H9 (cell line): ENCODE measurements around the gene CCDC3. TPM values are rescaled to one million over a fixed set of nuclear protein-coding genes. Genes with fewer than 3 reads are reported as not detected.

Experiments
- DNase-seq: peaks from one replicate; pipeline ENCODE4 v3.0.0-alpha.2; 2017
- H2AFZ ChIP-seq: one replicate; pipeline ENCODE4 v1.6.1; 2013; ENCODE audit warnings: mild to moderate bottlenecking, low read length, control low read depth, moderate library complexity
- H2AK5ac ChIP-seq: 2 replicates; pipeline ENCODE4 v1.6.1; 2013; ENCODE audit warnings: low read length, control low read depth, mixed read lengths; ENCODE audit not compliant: insufficient read length
- H2BK120ac ChIP-seq: one replicate; pipeline ENCODE4 v1.6.1; 2013; ENCODE audit warnings: low read depth, mild to moderate bottlenecking, low read length, control low read depth, inconsistent platforms; ENCODE audit not compliant: poor library complexity, severe bottlenecking
- H2BK12ac ChIP-seq: 2 replicates; pipeline ENCODE4 v1.6.1; 2013; ENCODE audit warnings: low read length, control low read depth, mixed read lengths, low read depth; ENCODE audit not compliant: insufficient read length
- H2BK15ac ChIP-seq: 2 replicates; pipeline ENCODE4 v1.6.1; 2013; ENCODE audit warnings: low read depth, low read length, control low read depth
- H2BK20ac ChIP-seq: one replicate; pipeline ENCODE4 v1.6.1; 2013; ENCODE audit warnings: low read depth, mild to moderate bottlenecking, low read length, control low read depth, inconsistent platforms; ENCODE audit not compliant: poor library complexity, severe bottlenecking
- H2BK5ac ChIP-seq: 2 replicates; pipeline ENCODE4 v1.6.1; 2013; ENCODE audit warnings: low read length, control low read depth, mixed read lengths; ENCODE audit not compliant: insufficient read length
- H3K14ac ChIP-seq: 2 replicates; pipeline ENCODE4 v1.6.1; 2013; ENCODE audit warnings: low read length, control low read depth; ENCODE audit not compliant: insufficient read depth
- H3K18ac ChIP-seq: 2 replicates; pipeline ENCODE4 v1.6.1; 2013; ENCODE audit warnings: low read depth, mild to moderate bottlenecking, mixed read lengths, low read length, control low read depth; ENCODE audit not compliant: insufficient read length
- H3K23ac ChIP-seq: 2 replicates; pipeline ENCODE4 v1.6.1; 2013; ENCODE audit warnings: low read length, control low read depth, mixed read lengths, low read depth; ENCODE audit not compliant: insufficient read length
- H3K23me2 ChIP-seq: 2 replicates; pipeline ENCODE4 v1.6.1; 2013; ENCODE audit warnings: low read depth, mild to moderate bottlenecking, mixed read lengths, low read length, control low read depth; ENCODE audit not compliant: insufficient read length, poor library complexity, severe bottlenecking
- H3K27ac ChIP-seq: 2 replicates; pipeline ENCODE4 v1.5.1; 2013; ENCODE audit warnings: low read length, control low read depth, mixed read lengths, low read depth; ENCODE audit not compliant: insufficient read length
- H3K27me3 ChIP-seq: 2 replicates; pipeline ENCODE4 v1.6.1; 2013; ENCODE audit warnings: low read length, control low read depth, inconsistent platforms; ENCODE audit not compliant: insufficient read depth
- H3K4ac ChIP-seq: 2 replicates; pipeline ENCODE4 v1.6.1; 2013; ENCODE audit warnings: low read depth, mild to moderate bottlenecking, control low read depth, inconsistent platforms, low read length, moderate library complexity
- H3K4me1 ChIP-seq: 2 replicates; pipeline ENCODE4 v1.6.1; 2013; ENCODE audit warnings: low read length, control low read depth, inconsistent platforms; ENCODE audit not compliant: insufficient read depth
- H3K4me2 ChIP-seq: 2 replicates; pipeline ENCODE4 v1.6.1; 2013; ENCODE audit warnings: low read length, control low read depth, mixed read lengths; ENCODE audit not compliant: insufficient read length, insufficient read depth
- H3K56ac ChIP-seq: 2 replicates; pipeline ENCODE4 v1.6.1; 2013; ENCODE audit warnings: low read depth, mild to moderate bottlenecking, mixed read lengths, low read length, control low read depth; ENCODE audit not compliant: insufficient read length
- H3K79me1 ChIP-seq: 2 replicates; pipeline ENCODE4 v1.6.1; 2013; ENCODE audit warnings: low read depth, mild to moderate bottlenecking, moderate library complexity, low read length, control low read depth, inconsistent platforms; ENCODE audit not compliant: insufficient read depth, poor library complexity, severe bottlenecking
- H3K79me2 ChIP-seq: 2 replicates; pipeline ENCODE4 v1.6.1; 2013; ENCODE audit warnings: low read length, control low read depth, inconsistent platforms; ENCODE audit not compliant: insufficient read depth
- H3K9ac ChIP-seq: 2 replicates; pipeline ENCODE4 v1.6.1; 2013; ENCODE audit warnings: low read length, control low read depth, mixed read lengths; ENCODE audit not compliant: insufficient read length; ENCODE audit errors: extremely low read depth
- H3K9me3 ChIP-seq: one replicate; pipeline ENCODE4 v1.6.1; 2013; ENCODE audit warnings: low read depth, low read length, inconsistent platforms; ENCODE audit not compliant: control insufficient read depth
- H3T11ph ChIP-seq: one replicate; pipeline ENCODE4 v1.6.1; 2013; ENCODE audit warnings: mild to moderate bottlenecking, low read length, control low read depth, inconsistent platforms
- H4K20me1 ChIP-seq: one replicate; pipeline ENCODE4 v1.6.1; 2013; ENCODE audit not compliant: control insufficient read depth, insufficient read length, insufficient read depth
- H4K5ac ChIP-seq: 2 replicates; pipeline ENCODE4 v1.6.1; 2013; ENCODE audit warnings: low read depth, mild to moderate bottlenecking, mixed read lengths, low read length, control low read depth; ENCODE audit not compliant: insufficient read length
- H4K8ac ChIP-seq: replicated peaks from 2 replicates; pipeline ENCODE4 v1.6.1; 2013; ENCODE audit warnings: low read length, control low read depth, mixed read lengths, low read depth; ENCODE audit not compliant: insufficient read length
- H4K91ac ChIP-seq: 2 replicates; pipeline ENCODE4 v1.6.1; 2013; ENCODE audit warnings: low read depth, mild to moderate bottlenecking, moderate library complexity, mixed read lengths, low read length, control low read depth; ENCODE audit not compliant: insufficient read length
- H3K27ac Mint-ChIP-seq, 3 experiments: 2 replicates in 2 of 3; 3 replicates in 1 of 3; pipeline ENCODE4 v1.8.0; 2020 to 2021; ENCODE audit warnings: mixed read lengths in 3 of 3, mild to moderate bottlenecking in 1 of 3, moderate library complexity in 1 of 3
- H3K27me3 Mint-ChIP-seq: 2 replicates; pipeline ENCODE4 v1.8.0; 2021; ENCODE audit warnings: low read depth, mild to moderate bottlenecking, moderate library complexity, mixed read lengths
- H3K36me3 Mint-ChIP-seq, 3 experiments: 2 replicates in 2 of 3; 3 replicates in 1 of 3; pipeline ENCODE4 v1.8.0; 2020 to 2021; ENCODE audit warnings: low read depth in 3 of 3, mixed read lengths in 3 of 3; ENCODE audit not compliant: insufficient read depth in 1 of 3
- H3K4me1 Mint-ChIP-seq, 2 experiments: 2 replicates each; pipeline ENCODE4 v1.8.0; 2020; ENCODE audit warnings: mixed read lengths in 2 of 2
- H3K4me3 Mint-ChIP-seq, 2 experiments: 2 replicates in 1 of 2; 3 replicates in 1 of 2; pipeline ENCODE4 v1.8.0; 2020 to 2021; ENCODE audit warnings: mild to moderate bottlenecking in 2 of 2, mixed read lengths in 2 of 2, moderate library complexity in 1 of 2
- H3K9me3 Mint-ChIP-seq, 2 experiments: 2 replicates in 1 of 2; 3 replicates in 1 of 2; pipeline ENCODE4 v1.8.0; 2020; ENCODE audit warnings: mild to moderate bottlenecking in 2 of 2, mixed read lengths in 2 of 2, moderate library complexity in 1 of 2
- WGBS: extraction: QIAGEN DNeasy Blood & Tissue Kit; methylation state at CpG from one replicate; pipeline ENCODE4 v1.1.7; 2013; ENCODE audit warnings: missing lambda C conversion rate, low lambda C conversion rate, mixed read lengths; ENCODE audit not compliant: insufficient read length; ENCODE audit errors: extremely low coverage; 5-methylcytosine and 5-hydroxymethylcytosine counted together
- total RNA-seq: library from RNA; stranded (reverse); gene quantifications from 2 replicates; pipeline ENCODE4 v1.2.1, GENCODE V29; 2021
- TF ChIP-seq, protein P1 (sequence below): fragments of 200-600 bp; sonication (generic); conservative IDR thresholded peaks from 3 replicates; pipeline ENCODE4 v1.8.0; 2021; ENCODE audit warnings: antibody characterized with exemption, mild to moderate bottlenecking

The CCDC3 gene
- total RNA-seq, 1 experiment from 2014 or later = 2.3 TPM

- Histone ChIP-seq H3K9ac (no peak overlapping the region), H3K79me2 (no peaks in the 10 kb centered on the region), H4K20me1 (no peaks in the 10 kb centered on the region), H2BK120ac (no peak overlapping the region), H3K4me1 (no peaks in the 10 kb centered on the region), H2AFZ (no peak overlapping the region), H3K56ac (no peak overlapping the region), H2BK5ac (no peak overlapping the region), H4K5ac (no peak overlapping the region), H2BK15ac (no peak overlapping the region), H3K9me3 (no peaks in the 10 kb centered on the region), H3K23ac (no peak overlapping the region), H2AK5ac (no peak overlapping the region), H3K23me2 (no peaks in the 10 kb centered on the region), H4K91ac (no peak overlapping the region), H3K27ac (no peak overlapping the region), H2BK20ac (no peak overlapping the region), H3K14ac (no peak overlapping the region), H3T11ph (no peak overlapping the region), H4K8ac (no peak overlapping the region), H3K4me2 (no peak overlapping the region), H3K18ac (no peak overlapping the region), H2BK12ac (no peak overlapping the region), H3K4ac (no peak overlapping the region), H3K27me3 (no peaks in the 10 kb centered on the region), H3K79me1 (no peaks in the 10 kb centered on the region)
- no CpG with 5 or more reads among the region's 4 CpGs for WGBS
- Mint-ChIP-seq H3K4me3 (no peak overlapping the region), H3K27ac (no peak overlapping the region), H3K36me3 (peaks cover 0 to 9% (median 3%) of the 10 kb centered on the region in 3 experiments; a peak in 2 of 7 replicates), H3K27me3 (no peaks in the 10 kb centered on the region), H3K9me3 (peaks cover 8 to 9% of the 10 kb centered on the region in 2 experiments; a peak in 4 of 5 replicates), H3K4me1 (peaks cover 0 to 6% of the 10 kb centered on the region in 2 experiments; a peak in 2 of 4 replicates)
- TF ChIP-seq, protein P1, sequence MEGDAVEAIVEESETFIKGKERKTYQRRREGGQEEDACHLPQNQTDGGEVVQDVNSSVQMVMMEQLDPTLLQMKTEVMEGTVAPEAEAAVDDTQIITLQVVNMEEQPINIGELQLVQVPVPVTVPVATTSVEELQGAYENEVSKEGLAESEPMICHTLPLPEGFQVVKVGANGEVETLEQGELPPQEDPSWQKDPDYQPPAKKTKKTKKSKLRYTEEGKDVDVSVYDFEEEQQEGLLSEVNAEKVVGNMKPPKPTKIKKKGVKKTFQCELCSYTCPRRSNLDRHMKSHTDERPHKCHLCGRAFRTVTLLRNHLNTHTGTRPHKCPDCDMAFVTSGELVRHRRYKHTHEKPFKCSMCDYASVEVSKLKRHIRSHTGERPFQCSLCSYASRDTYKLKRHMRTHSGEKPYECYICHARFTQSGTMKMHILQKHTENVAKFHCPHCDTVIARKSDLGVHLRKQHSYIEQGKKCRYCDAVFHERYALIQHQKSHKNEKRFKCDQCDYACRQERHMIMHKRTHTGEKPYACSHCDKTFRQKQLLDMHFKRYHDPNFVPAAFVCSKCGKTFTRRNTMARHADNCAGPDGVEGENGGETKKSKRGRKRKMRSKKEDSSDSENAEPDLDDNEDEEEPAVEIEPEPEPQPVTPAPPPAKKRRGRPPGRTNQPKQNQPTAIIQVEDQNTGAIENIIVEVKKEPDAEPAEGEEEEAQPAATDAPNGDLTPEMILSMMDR = no peak
- no peak for DNase-seq
Measured at GRCh38 chr10:12965571-12965970, 35.9 kb downstream of the CCDC3 start.
